GM19238 (cell line): ENCODE data around the gene GLMP.
A peak's percentile ranks its signal among the peaks of the same experiment; 100 is the strongest.

Source experiments
- DNase-seq: peaks from one replicate; pipeline ENCODE4 v3.0.0; 2011; ENCODE audit warnings: low spot score; ENCODE audit not compliant: insufficient read length

GLMP gene

DNA sequence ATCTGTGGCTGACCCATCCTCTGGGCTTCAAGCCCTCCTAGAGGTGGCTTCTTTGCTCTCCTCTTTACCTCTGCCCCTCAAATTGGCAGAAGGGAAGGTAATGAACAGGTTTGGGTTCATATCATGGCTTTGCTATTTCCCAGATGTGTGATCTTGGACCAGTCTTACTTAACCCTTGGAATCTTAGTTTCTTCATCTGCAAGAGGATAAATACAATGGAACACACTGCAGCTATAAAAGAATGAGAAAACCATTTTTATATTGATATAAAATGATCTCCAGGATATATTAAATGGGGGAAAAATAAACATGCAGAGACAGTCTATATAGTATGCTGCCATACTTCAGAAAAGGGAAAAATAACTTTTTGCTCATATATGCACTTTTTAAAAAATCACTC is 5.6 kb downstream of the GLMP start:
- no peak for DNase-seq

DNA sequence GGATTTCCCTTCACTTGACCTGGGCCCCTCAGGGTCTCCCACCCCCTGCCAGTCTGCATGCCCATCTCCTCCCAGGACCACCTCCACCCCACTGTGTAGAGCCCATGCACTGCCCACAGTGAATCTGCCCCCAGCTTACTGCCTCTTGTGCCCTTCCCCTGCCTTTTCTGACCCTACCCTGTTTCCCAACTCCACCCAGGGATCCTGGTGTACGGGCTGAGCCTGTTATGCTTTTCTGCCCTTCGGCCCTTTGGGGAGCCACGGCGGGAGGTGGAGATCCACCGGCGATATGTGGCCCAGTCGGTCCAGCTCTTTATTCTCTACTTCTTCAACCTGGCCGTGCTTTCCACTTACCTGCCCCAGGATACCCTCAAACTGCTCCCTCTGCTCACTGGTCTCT is 9.4 kb downstream of the GLMP start:
- no peak for DNase-seq

DNA sequence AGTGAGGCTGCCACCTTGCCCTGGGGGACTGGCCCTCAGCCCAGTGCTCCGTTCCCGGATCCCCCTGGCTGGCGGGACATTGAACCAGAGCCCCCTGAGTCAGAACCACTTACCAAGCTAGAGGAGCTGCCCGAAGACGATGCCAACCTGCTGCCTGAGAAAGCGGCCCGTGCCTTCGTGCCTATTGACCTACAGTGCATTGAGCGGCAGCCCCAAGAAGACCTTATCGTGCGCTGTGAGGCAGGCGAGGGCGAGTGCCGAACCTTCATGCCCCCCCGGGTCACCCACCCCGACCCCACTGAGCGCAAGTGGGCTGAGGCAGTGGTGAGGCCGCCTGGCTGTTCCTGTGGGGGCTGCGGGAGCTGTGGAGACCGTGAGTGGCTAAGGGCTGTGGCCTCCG is 10.0 kb downstream of the GLMP start:
- no peak for DNase-seq

DNA sequence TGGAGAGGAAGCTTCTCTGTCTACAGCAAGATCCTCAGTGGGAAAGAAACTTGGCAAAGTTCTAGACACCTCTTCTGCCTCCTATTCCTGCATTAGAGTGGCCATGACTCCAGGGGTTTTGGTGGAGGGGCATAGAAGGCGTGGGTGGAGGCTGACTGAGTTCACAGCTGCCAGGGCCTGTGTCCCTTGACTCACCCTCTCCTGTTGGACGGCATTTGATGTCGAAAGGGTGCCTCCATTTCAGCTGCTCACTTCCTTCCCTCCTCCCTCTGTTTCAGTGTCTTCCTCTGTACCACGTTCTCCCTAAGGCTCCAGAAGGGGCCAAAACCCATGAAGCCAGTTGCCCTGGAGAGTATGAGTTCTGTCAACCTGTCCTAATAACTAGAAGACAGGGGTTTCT is 10.7 kb downstream of the GLMP start:
- no peak for DNase-seq

DNA sequence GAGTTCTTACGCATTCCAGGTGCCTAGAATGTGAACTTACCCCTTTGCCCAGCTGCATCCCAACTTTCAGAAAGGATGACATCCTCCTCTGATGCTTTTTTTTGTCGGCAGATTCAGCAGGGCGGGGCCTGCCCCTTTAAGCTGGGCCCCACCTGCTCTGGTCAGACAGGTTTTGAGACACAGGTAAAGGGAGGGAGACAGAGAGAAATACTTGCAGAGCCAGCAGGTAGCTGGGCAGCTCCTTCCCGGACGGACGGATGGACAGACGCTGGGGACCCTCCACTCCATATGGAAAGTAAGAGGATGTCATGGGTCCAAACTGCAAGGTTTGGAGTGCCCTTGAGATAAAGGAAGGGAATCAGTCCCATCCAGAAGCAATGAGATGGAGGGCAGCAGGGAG is 11.4 kb downstream of the GLMP start, which contains the start of gene TMEM79:
Gene TMEM79 (plus strand): TSS at position 214 of the 400 bp plus-strand sequence. CDS start 902 bp downstream, outside the sequence.
- DNase-seq = no peak

DNA sequence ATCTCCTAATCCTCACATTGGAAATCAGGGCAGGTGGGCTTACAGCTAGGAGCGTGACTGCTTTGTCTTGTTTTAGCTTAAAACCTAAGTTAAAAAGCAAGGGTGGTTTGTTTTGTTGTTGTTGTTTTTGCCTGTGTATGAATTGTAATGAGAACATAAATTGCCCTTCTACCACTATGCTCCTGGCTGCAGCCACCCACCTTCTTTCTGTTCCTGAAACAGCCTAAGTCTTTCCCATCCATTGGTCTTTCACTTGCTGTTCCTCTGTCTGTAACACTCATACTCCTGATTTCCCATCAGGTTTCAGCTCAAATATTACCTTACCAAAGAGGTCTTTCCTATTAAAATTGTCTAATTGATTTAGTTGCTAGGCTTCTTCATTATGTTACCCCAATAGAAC is 12.0 kb downstream of the GLMP start:
- DNase-seq = no peak

DNA sequence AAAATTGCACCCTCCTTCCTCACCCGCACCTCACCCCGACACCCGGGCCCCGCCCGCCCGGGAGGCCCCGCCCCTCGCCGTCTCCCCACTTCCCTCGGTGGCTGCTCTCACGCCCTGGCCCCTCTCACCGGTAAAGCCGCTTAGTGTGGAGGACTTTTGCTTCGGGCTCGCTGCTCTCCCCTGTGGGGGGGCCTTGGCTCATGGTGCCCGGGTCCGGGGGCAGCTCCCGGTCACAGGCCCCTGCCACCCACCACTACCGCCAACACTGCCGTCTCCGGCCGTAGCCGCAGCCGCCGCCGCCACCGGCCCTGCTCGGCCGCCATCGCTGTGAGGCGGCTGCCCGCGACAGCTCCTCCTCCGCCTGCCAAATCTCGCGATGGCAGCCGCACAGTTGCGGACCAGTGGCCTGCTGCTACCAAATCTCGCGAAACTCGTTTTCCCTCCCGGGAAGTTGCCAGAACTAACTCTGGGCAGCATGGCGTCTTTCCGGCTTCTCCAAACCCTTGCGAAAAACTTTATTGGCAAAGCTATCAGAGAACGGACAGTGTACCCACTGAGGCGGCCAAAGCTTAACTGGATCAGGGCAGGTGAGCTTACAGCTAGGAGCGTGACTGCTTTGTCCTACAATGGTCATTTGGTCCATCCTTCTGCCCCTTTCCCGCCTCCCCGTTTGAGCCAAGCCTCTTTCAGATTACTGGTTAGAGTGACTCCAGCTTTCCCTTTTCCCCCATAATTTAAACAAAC is 12.8 kb downstream of the GLMP start, which contains the start of gene SMG5:
Gene SMG5 (minus strand): TSS at position 347 of the 744 bp plus-strand sequence. CDS start 145 bp downstream, at position 202.
- DNase-seq = peak; percentile 91

DNA sequence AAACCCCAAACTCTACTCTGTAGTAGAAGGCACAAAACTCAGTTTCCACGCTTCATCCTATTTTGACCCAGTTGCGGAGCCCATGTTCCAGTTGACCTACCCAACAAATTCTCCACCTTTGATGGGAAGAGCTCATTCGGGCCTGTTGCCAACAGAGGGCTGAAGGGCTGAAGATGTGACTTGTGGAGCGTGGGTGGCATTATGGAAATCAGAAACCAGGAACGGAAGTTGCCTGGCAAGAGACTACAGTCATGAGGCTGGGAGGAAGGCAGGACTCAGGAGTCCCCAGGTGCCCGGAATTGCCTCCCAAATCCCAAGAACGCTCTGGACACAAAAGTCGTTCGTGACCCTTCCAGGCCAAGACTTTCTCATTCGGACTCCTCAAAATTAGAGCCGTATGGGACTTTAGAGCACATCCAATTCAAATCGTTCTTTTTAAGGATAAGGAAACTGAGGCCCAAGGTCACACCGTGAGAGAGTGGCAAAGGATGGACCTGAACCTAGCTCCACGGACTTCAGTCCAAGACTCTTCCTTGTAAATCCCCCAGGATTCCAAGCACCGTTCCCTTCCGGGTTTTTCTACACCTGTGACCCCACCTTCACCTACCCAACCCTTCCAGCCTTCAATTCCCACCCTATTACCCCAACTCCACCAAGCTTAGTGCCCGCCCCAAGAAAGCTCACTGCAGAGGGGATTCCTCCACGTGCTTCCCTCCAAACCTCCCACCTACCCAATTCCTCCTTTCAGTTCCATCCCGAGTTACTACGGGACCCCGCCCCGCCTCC is 13.6 kb downstream of the GLMP start:
- no peak for DNase-seq

DNA sequence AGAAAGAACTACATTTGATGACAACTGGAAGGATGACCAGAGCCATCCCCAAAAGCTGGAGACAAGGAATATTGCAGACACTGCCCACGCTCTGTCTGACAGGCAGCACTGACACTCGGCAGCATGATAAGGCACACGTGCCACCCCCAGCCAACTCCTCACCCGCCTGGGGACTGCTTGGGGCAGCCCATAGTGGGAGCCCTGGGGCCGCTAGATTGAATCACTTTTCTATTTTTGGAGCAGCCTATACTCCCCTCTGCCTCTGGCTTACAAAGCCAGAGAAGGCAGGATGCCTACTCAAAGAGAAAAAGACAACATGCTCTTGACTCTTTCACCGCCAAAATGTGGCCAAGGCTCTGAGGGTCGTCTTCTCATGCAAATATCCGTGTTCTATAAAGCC is 14.2 kb downstream of the GLMP start:
- DNase-seq = peak; percentile 33

DNA sequence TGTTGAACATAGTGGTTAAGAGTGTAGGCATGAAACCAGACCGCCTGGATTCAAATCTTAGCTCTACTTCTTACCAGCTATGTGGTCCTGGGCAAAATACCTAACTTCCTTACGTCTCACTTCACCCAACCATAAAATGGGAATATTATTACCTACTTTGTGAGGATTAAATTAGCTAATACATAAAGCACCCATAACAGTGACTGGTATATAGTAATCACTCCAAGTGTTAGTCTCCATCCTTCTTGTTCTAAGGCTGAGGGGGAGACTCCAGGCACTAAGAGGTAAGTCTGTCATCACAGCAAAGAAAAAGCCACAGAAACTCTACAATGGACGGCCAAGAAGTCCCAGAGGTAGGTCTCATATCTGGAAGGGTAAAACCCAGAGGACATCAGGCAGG is 15.6 kb downstream of the GLMP start:
- no peak for DNase-seq

DNA sequence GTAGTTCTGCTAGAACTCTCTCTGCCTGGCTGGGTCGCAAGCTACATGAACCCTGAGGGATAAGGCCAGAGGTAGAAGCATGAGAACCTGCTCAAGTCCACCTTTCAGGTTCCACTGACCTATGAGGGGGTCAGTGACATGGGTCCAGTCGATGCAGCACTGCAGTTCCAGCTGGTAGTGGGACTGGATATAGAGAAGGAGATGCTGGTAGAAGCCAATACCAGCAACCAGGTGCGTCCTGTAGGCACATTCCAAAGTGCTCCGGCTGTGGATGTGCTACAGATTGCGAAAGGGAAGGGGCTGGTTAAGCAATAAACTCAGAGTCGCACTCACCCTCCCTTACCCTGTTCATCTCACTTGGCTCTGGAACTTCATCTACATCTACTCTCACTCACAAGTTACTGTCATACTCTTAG is 18.5 kb downstream of the GLMP start:
- no peak for DNase-seq

DNA sequence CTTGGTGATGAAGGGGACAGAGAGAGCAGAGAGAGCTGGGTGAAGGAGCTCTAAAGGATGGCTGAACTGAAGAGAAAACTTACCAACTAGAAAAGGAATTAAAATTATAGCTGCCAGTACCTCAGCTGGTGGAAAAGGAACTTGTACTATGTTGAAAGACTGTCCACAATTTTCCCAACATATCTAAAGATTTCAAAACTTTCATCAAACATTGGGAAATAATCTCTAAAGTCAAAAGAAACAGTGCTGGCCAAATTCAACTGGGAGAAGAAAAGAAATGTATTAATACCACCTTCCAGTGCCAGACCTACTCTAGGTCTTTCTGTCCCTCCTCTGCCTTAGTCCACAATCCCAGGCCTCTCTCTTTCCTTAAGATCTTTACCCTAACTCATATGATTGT is 18.9 kb downstream of the GLMP start:
- DNase-seq = no peak

DNA sequence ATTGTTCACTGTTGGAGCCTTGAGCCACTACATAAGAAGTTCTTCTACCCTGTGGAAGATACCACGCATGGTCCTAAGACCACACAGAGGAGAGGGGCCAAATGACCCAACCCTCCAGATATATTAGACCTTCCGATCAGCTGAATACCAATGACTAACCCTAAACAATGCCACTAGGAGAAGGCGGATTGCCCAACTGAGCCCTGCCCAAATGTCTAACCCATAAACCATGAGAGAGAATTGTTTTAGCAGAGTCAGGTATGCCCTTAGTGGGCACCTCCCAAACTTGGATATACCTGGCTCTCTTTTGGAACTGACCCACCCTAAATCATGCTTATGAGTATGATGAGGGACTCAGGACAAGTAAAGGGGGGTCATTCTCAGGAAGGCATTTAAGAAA is 25.2 kb downstream of the GLMP start:
- DNase-seq = no peak

DNA sequence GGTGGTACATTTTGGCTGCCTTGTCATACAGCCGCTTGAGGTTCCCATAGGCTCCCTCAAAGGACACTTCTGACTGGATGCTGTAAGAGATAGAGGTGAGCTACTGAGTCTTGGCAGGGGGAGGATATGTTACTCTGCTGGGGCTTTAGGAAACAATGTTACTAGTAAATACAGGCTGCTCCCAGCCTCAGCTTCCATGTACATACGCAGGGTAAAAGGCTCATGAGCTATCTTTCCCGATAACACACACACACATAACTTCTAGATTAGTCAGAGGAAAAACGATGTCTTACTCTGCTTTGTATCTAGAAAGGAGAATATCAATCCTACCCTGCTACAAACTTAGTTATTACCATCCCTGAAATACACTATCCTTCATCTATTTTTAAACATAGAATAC is 27.1 kb downstream of the GLMP start:
- no peak for DNase-seq

DNA sequence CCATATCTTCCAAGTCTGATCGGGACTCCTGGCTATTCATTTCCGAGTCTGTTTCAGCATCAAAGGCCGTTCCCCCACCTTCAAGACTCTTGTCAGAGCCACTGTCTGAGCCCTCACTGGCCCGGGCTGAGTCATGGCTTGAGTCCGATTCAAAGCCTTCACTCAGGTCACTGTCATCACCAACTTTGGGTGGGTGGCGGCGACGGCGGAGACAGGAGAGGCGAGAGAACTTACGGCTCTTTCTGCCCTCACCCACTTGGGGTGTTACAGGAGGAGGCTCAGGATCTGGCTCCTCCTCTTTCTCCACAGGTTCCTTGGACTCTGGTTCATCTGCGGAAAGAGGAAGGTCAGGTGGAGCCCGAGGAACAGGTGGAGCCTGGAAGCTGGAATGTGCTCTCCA is 29.4 kb downstream of the GLMP start:
- no peak for DNase-seq

DNA sequence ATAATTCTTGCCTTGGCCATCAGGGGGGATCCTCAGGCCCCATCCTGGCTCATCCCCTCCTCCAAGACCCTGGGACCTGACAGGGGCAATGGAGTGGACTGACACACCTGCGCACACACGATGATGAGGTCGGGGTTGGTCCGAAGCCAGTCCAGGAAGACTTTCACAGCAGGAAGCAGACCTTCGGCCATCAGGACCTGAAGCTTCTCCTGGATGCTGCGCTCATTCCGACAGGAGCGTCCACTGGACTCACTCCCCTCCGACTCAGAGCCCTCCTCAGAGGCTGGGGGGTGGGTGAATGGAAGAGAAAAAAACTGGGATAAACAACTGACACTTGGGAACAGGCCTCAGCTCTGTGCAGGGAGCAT is 32.2 kb downstream of the GLMP start:
- DNase-seq = no peak

DNA sequence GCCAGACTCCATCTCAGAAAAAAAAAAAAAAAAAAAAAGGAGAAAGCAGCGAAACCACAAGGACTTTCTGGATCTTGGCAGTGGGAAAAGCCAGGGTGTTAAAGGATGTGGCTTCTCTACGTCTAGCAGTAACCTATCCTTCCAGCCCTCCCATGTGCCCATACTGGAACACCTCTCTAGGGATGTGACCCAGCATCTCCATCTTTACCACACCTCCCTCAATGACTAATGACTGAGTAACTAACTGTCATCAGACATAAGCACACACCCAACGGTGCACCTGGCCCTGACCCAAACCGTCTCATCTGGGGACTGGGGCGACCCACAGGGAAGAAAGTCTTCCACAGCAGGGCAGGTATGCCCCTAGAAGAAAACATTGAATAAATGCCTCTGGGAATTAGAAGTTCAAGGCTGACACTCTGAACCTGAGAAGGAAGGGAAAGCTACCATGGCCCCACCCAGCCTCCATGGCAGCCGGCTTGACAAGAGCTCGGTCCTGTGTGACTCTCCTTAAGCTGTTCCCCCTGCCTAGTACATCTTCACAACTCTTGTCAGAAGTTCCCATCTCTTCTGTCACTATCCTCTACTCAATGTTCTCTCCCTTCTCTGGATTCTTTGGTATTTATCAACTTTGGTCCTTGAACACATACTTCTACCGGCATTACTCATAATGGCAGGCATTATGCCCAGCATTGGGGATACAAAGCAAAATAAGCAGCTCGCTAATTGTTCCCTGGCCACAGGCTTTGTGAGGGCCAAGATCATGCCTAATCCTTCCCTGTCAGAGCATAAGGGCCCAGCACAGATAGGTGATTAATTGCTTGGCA is 32.8 kb downstream of the GLMP start:
- no peak for DNase-seq

DNA sequence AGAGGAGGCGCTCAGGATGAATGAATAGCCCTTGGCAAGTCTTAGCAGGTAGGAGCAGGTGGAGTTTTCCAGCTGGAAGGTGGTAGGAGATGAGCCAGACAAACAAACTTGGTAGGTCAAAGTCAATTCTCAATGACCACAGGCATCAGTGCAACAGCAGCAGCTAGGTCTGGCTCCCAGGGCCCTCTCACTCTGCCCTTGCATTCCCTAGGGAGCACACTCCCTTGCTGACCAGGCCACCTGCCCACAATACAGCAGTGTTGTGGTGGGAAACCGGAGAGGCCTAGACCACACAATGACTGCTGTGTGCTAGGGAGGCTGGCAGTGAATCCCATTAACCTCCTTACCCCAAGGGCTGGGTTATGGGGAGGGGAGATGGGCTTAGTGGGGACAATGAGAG is 34.6 kb downstream of the GLMP start:
- no peak for DNase-seq

DNA sequence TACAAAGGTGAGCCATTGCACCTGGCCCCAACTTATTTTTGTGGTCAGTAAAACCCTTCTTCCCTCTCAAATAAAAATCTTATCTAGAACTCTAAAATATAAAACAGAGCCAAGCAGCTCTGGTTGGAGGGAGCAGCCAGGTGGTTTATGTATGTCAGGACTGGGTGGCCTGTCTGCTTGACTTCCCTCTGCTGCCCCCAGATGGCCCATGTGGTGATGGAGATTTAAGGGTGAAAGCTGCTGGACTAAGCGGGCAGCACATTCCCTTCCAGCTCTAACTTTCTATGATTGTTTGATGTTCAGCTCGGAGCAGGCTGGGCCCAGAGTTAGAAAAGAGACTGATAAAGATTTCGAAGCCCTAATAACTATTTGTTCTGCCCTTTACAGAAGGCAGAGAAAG is 35.7 kb downstream of the GLMP start:
- DNase-seq = no peak

DNA sequence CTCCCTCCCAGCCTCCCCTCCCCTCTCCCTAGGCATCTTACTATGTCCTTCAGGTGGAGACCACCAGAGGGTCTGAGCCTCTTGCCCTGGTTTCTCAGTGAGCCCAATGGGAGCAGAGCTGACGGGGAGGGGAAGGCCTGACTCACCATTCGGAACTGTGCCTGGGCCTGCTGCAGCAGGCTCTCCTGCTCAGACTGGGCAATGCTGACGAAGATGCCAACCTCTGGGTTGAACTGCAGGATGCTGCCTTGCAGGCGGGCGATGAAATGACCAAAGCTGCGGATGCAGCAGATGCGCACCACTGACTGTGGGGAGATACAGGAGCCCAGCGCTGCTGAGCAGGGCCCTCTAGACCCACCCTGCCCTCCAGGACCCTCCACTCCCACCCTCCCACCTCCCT is 36.6 kb downstream of the GLMP start:
- DNase-seq = no peak

DNA sequence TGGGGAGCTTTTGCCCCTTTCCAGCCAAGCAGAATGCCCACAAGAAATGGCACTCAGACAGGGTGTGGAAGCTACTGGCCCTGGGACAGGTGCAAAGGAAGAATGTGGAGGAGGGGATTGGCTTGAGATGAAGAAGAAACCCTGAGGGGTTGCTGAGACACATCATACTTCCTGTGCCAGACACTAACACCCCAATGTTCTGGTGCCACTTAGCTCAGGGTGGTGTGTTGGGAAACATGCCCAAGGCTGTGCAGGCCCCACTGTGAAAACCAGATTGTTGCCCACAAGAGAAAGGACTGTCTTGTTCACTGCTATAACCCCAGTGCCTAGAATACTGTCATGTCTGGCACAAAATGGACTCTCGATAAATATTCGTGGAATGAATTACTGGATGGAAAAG is 37.8 kb downstream of the GLMP start:
- DNase-seq = no peak

DNA sequence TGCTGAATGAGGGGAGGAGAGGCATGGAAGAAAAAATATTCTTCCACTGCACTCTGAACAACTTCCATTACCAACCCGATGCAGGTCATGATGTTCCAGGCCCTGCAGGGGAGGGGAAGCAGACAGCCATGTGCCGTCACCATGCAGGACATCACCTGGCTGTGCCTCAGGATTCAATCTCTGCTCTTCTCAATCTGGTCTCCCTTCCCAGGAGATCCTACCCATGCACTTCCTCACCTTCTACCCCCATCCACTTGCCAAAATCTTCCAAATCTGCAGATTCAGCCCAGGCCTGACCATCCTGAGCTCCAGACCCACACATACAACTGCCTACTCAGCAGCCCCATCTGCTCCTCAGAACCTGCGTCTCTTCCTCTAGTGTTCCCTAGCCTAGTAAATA is 41.8 kb downstream of the GLMP start:
- no peak for DNase-seq
